DOHH2 (cell line): Measurements from ENCODE around the gene ADGRA3.

Source experiments
- CTCF ChIP-seq: fragments of 200-600 bp; sonication (generic); IDR thresholded peaks from one replicate; pipeline ENCODE4 v1.5.1; 2014; ENCODE audit warnings: antibody characterized with exemption, mild to moderate bottlenecking, low read depth, low read length; ENCODE audit not compliant: poor library complexity, severe bottlenecking
- EZH2phosphoT487 ChIP-seq: fragments of 200-600 bp; sonication (generic); IDR thresholded peaks from 2 replicates; pipeline ENCODE4 v1.6.1; 2017; ENCODE audit warnings: borderline replicate concordance, mild to moderate bottlenecking, antibody characterized with exemption, low read length, moderate library complexity, mixed read lengths

DNA sequence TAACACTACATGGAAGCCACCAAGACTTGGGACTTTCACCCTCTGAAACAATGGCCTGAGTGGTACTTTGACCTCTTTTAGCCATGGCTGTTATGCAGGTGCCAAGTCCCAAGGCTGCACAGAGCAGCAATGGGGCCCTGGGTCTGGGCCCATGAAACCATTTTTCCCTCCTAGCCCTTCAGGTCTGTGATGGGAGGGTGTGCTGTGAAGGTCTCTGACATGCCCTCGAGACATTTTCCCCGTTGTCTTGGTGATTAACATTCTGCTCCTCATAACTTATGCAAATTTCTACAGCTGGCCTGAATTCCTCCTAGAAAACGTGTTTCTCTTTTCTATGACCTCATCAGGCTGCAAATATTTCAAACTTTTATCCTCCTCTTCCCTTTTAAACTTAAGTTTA, 30.4 kb upstream of the ADGRA3 start:
- no peak for TF ChIP-seq CTCF
- TF ChIP-seq EZH2phosphoT487, result no peak
